Measurements from ENCODE around the gene WDR27.

DNA sequence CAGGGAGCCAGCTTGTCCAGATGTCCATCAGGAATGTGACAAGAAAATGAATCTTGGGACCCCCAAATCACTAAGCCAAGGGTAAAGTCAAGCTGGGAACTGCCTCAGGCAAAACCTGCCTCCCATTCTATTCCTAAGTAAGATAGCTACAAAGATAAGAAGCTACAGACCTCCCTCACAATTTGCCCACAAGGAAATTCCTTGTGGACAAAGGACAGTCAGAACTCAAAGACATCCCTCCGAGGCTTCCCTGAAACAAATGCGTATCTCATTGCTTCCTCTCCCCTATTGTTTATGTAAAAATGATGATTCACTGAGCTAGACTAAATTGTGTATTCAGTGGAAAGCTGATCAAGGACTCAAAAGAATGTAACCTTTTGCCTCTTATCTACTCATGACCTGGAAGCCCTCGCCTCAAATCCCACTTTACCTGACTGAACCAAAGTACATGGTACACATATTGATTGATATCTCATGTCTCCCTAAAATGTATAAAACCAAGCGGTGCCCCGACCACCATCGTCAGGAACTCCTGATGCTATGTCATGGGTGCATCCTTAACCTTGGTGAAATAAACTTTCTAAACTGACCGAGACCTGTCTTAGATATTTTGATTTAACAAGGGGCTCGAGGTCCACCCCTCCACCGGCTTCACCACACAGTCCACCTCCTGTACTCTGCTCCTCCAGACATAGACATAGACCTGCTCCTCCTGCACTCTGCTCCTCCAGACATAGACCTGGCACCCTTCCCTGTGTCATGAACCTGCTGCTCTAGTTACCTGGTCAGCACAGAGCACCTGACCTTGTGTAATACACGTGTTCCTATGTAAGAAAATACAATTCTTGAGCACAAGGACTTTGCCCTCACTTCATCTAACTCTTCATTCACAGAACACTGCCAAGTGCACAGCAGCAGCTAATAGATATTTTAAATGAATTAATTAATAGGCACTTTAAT lies 81.4 kb downstream of the WDR27 start:
- TF ChIP-seq, protein P1, sequence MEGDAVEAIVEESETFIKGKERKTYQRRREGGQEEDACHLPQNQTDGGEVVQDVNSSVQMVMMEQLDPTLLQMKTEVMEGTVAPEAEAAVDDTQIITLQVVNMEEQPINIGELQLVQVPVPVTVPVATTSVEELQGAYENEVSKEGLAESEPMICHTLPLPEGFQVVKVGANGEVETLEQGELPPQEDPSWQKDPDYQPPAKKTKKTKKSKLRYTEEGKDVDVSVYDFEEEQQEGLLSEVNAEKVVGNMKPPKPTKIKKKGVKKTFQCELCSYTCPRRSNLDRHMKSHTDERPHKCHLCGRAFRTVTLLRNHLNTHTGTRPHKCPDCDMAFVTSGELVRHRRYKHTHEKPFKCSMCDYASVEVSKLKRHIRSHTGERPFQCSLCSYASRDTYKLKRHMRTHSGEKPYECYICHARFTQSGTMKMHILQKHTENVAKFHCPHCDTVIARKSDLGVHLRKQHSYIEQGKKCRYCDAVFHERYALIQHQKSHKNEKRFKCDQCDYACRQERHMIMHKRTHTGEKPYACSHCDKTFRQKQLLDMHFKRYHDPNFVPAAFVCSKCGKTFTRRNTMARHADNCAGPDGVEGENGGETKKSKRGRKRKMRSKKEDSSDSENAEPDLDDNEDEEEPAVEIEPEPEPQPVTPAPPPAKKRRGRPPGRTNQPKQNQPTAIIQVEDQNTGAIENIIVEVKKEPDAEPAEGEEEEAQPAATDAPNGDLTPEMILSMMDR (IDR thresholded peaks at IDR 0.05), result no peak
- TF ChIP-seq POLR2A (IDR thresholded peaks at IDR 0.05), result no peak
